Lower leg skin (tissue), 4 donors: ENCODE data around the gene GCLC. TPM values are rescaled to one million over a fixed set of nuclear protein-coding genes. Genes with fewer than 3 reads are reported as not detected.

ENCODE experiments used
- DNase-seq, 2 donors: peaks; one replicate each; pipeline ENCODE4 v3.0.0-alpha.2; 2019; ENCODE audit warnings: low spot score in 2 of 2
- H3K4me3 ChIP-seq: fragments of 200-600 bp; sonication (generic); 2 replicates; pipeline ENCODE4 v1.5.1; 2017; ENCODE audit warnings: mild to moderate bottlenecking, low read depth; ENCODE audit not compliant: poor library complexity, severe bottlenecking
- POLR2A ChIP-seq, 2 donors: fragments of 450-650 bp; IDR thresholded peaks; one replicate each; pipeline ENCODE4 v1.6.1; 2016 to 2017; ENCODE audit warnings: antibody characterized with exemption in 2 of 2, mild to moderate bottlenecking in 1 of 2, moderate library complexity in 1 of 2
- WGBS, 2 donors: methylation state at CpG; one replicate each; pipeline ENCODE4 v1.1.5; 2018; 5-methylcytosine and 5-hydroxymethylcytosine counted together
- intact Hi-C: fragments of 100-400 bp; cut with DNase I; formaldehyde crosslinking; loops from one replicate; pipeline ENCODE4 v1.15.0; 2023; ENCODE audit warnings: low total_unique reads
- total RNA-seq, 4 donors: library from RNA; depleted of rRNA; stranded (reverse); fragments of >200 nt; gene quantifications; one replicate each; pipeline ENCODE4 v1.1.0, GENCODE V29; 2016
- TF ChIP-seq, protein P1 (sequence below), 3 donors: fragments of 450-650 bp; IDR thresholded peaks; one replicate each; pipeline ENCODE4 v1.5.1; 2016; ENCODE audit warnings: antibody characterized with exemption in 3 of 3, mild to moderate bottlenecking in 3 of 3, moderate library complexity in 2 of 3

GCLC gene
- total RNA-seq, 4 donors from 2014 or later = 29.2 to 34.1 (median 30.2) TPM

- 1% methylated on average over 50 to 55 of the region's 57 CpGs for WGBS, 2 donors
- DNase-seq = peak; percentile 97 to 99
- intact Hi-C loops = no loop called here
Measured at GRCh38 chr6:53547811-53548496, 3.1 kb upstream of the GCLC start.

DNA sequence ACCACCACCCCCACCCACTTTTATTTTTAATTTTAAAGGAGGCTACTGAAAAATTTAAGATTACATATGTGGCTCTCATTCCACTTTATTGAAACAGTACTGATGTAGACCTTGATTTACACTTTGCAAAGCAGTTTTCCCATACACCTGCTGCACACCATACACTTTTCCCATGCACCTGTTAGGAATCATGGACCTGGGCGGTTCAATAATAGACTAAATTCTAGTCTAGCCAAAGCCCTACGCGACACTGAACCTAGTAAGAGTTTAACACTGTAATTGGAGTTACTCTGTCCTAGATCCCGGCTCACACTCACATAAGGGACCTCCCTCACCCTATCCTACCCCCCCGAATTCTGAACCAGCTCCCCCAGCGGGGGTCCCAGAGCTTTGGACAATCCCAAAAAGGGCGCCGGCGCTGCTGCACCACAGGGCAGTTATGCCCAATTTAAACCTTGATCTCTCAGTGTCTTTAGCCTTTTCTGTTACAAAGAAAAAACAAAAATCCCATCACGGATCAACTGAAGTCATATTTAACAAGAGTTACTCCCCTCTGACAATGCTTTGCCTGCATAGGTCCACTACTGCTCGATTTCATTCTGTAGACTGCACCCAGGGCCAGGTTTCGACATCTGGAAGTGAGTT lies 2.4 kb upstream of the GCLC start:
- peak overlapping the region; percentile 19 for H3K4me3 ChIP-seq
- no peak for DNase-seq
- intact Hi-C loops = no loop called here
- TF ChIP-seq POLR2A (IDR thresholded peaks at IDR 0.05) = no peak
- WGBS, 2 donors = 10 to 14% methylated on average over 12 of the region's 12 CpGs

More at GRCh38 chr6:53547811-53548496, 3.1 kb upstream of the GCLC start:
- TF ChIP-seq POLR2A (IDR thresholded peaks at IDR 0.05) = no peak
- TF ChIP-seq, protein P1, sequence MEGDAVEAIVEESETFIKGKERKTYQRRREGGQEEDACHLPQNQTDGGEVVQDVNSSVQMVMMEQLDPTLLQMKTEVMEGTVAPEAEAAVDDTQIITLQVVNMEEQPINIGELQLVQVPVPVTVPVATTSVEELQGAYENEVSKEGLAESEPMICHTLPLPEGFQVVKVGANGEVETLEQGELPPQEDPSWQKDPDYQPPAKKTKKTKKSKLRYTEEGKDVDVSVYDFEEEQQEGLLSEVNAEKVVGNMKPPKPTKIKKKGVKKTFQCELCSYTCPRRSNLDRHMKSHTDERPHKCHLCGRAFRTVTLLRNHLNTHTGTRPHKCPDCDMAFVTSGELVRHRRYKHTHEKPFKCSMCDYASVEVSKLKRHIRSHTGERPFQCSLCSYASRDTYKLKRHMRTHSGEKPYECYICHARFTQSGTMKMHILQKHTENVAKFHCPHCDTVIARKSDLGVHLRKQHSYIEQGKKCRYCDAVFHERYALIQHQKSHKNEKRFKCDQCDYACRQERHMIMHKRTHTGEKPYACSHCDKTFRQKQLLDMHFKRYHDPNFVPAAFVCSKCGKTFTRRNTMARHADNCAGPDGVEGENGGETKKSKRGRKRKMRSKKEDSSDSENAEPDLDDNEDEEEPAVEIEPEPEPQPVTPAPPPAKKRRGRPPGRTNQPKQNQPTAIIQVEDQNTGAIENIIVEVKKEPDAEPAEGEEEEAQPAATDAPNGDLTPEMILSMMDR (IDR thresholded peaks at IDR 0.05) = peak in 1 of 3 donors; percentile 44
- H3K4me3 ChIP-seq = peak overlapping the region; percentile 32

DNA sequence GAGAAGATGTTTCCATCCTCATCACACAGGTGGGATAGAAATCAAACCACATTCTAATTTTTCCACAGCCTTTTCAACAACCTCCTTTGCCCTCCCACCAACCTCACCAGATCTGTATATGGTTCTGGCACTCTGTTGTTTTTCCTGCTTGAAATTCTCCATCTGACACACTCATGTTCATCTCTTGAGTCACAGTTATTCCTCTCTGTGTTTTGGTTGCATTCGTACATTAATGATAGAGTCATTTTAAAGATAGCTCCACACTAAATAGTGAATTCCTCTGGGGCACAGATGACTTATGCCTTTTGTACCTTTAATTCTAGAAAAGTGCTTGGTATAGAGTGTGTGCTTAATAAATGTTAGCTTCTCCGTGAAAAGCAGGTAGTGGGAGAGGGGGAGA lies 1.4 kb upstream of the GCLC start:
- intact Hi-C loops = no loop called here
- WGBS, 2 donors = 50 to 59% methylated on average over 2 of the region's 2 CpGs
- no peak overlapping the region for H3K4me3 ChIP-seq
- TF ChIP-seq, protein P1 (IDR thresholded peaks at IDR 0.05) = no peak
- no peak for DNase-seq

- WGBS, 2 donors = 0 to 1% methylated on average over 24 of the region's 24 CpGs
- TF ChIP-seq POLR2A (IDR thresholded peaks at IDR 0.05) = no peak
- TF ChIP-seq, protein P1 (IDR thresholded peaks at IDR 0.05) = no peak
- intact Hi-C loops = no loop called here
- peak overlapping the region; percentile 69 for H3K4me3 ChIP-seq
- DNase-seq = peak in 1 of 2 donors; percentile 87
Measured at GRCh38 chr6:53544217-53544469, 758 bp downstream of the GCLC start.

GRCh38 chr6:53543359-53544216 lies 1.3 kb downstream of the GCLC start:
- peak overlapping the region; percentile 69 for H3K4me3 ChIP-seq
- intact Hi-C loops = no loop called here
- 6 to 8% methylated on average over 7 of the region's 7 CpGs for WGBS, 2 donors
- TF ChIP-seq POLR2A (IDR thresholded peaks at IDR 0.05) = no peak
- TF ChIP-seq, protein P1 (IDR thresholded peaks at IDR 0.05) = no peak
- no peak for DNase-seq

DNA sequence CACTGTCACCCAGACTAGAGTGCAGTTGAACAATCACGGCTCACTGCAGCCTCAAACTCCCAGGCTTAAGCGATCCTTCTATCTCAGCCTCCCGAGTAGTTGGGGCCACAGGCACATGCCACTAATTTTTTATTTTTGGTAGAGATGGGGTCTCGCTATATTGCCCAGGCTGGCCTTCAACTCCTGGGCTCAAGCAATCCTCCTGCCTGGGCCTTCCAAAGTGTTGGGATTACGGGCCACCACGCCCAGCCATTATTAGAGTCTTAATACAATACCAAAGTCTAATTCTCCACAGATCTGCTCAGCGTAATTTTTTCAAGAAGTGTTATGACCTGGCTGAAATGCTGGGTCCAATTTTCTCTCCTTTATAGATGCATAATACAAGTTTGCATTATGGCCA lies 3.0 kb downstream of the GCLC start:
- DNase-seq = no peak
- 94 to 98% methylated on average over 7 of the region's 7 CpGs for WGBS, 2 donors
- intact Hi-C loops = no loop called here
- no peak for TF ChIP-seq POLR2A (IDR thresholded peaks at IDR 0.05)
- TF ChIP-seq, protein P1 (IDR thresholded peaks at IDR 0.05) = no peak
- H3K4me3 ChIP-seq = no peak overlapping the region
